HG02623 (cell line): ENCODE results near the gene SCFD2.
"Not testable (repeated sequence)": the region's sequence is repeated elsewhere in the genome, so short reads cannot be mapped to it uniquely, and the experiment has no call there.

Experiments
- ATAC-seq: cut with Tn5 transposase; IDR thresholded peaks from one replicate; pipeline ENCODE4 v1.9.1; 2021; ENCODE audit warnings: moderate library complexity; ENCODE audit not compliant: unreplicated experiment

Gene SCFD2

DNA sequence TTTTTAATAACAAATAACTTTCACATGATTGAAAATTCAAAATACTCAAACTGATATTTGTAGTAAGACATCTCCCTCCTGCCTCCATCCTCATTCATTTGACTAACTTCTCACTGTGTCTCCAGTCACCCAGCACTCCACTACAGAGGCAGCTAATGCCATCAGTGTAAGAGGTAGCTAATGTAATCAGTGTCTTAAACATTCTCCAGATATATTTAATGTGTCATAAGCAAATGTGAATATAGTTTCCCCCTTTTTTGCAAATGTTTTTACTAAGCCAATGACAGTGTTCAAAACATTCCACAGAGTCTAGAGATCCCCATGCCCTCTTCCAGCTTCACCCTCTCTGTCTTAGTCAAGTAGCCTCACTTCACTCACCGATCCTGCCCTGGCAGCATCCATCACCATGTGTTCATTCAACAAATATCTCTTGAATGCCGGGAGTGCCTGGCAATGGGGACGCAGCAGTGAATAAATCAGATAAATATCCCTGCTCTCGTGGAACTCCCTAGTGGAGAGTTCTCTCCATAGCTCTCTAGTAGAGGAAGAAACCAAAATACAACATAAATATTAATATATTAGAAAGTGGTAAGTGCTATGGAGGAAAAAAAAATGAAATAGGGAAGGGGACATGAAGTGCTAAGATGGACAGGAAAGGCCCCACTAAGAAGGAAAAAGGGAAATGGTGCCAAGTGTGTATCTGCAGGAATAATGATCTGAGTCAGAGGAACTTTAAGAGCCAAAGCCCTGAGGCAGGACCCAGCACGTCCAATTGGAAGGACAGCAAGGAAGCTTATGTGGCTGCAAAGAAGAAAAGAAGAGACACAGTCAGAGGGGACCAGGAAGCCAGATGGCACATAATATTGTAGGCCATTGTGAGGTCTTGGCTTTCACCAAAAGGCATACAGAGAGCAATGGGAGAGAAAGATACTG is 18.7 kb downstream of the SCFD2 start:
- no peak for ATAC-seq

DNA sequence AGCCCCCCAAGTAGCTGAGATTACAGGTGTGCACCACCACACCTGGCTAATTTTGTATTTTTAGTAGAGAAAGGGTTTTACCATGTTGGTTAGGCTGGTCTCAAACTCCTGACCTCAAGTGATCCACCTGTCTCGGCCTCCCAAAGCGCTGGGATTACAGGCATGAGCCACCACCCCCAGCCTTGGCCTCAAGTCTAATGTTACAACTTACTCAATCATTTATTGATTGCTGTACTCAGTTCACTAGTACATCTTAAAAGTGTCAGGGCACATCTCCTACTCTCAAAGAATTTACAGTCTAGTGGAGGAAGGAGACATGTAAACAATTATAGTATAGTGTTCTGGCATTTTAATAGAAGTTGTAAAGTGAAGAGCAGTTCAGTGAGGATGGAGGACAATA is 19.5 kb downstream of the SCFD2 start:
- not testable (repeated sequence) for ATAC-seq

DNA sequence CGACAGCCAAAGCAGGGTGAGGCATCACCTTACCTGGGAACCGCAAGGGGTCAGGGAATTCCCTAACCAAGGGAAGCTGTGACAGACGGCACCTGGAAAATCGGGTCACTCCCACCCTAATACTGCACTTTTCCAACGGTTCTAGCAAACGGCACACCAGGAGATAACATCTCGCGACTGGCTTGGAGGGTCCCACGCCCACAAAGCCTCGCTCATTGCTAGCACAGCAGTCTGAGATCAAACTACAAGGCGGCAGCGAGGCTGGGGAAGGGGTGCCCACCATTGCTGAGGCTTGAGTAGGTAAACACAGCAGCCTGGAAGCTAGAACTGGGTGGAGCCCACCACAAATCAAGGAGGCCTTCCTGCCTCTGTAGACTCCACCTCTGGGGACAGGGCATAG is 25.7 kb downstream of the SCFD2 start:
- not testable (repeated sequence) for ATAC-seq

DNA sequence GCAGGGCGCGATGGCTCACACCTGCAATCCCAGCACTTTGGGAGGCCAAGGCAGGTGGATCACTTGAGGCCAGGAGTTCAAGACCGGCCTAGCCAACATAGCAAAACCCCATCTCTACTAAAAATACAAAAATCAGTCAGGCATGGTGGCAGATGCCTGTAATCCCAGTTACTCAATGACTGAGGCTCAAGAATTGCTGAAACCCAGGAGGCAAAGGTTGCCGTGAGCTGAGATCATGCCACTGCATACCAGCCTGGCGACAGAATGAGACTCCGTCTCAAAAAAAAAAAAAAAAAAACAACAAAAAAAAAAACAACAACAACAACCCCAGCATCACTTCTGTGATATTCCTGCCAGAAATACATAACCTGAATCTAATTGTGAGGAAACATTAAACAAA is 30.9 kb downstream of the SCFD2 start:
- not testable (repeated sequence) for ATAC-seq

DNA sequence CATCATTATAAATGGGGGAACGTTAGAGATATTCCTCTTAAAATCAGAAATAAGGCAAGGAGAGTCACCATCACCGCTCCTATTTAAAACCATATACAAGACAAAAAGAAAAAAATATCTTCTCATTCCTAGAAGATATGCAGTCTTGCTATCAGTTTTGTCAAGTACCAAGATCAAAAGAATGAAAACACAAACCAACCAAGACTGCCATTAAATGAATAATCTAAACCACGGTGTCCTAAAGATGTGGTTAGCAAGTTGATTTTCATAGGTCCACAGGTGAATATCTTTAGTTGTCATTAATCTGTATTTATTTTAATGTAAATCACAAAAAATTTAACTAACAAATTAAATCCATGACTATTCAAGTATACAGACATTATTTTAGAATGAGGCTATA is 39.3 kb downstream of the SCFD2 start:
- no peak for ATAC-seq

DNA sequence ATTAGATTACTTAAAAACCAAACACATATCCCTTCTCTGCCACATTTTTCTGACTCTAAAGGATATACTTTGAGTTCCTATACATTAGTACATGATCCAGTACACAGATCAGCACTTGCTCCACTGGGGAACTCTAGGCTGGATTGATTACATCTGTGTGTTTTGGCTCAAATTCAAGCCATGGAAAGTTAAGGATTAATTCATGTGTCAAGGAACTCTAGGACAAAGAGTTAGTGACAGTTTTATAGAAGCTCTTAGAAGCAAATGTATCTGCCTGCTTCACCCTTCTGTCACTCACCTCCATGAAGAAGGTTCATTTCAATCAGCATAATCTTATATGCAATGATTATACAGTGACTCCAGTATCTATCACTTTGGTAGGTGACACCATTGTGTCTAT is 43.2 kb downstream of the SCFD2 start:
- ATAC-seq: no peak

DNA sequence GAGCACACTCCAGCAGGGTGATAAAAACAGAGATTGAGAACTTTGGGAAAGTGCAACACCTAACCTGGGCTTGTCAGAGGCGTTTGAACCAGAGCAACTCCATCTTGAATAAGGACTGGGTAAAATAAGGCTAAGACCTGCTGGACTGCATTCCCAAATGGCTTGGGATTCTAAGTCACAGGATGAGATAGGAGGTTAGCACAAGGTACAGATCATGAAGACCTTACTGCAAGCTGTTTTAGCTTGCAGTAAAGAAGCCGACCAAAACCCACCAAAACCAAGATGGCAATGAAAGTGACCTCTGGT is 43.9 kb downstream of the SCFD2 start:
- ATAC-seq: no peak

DNA sequence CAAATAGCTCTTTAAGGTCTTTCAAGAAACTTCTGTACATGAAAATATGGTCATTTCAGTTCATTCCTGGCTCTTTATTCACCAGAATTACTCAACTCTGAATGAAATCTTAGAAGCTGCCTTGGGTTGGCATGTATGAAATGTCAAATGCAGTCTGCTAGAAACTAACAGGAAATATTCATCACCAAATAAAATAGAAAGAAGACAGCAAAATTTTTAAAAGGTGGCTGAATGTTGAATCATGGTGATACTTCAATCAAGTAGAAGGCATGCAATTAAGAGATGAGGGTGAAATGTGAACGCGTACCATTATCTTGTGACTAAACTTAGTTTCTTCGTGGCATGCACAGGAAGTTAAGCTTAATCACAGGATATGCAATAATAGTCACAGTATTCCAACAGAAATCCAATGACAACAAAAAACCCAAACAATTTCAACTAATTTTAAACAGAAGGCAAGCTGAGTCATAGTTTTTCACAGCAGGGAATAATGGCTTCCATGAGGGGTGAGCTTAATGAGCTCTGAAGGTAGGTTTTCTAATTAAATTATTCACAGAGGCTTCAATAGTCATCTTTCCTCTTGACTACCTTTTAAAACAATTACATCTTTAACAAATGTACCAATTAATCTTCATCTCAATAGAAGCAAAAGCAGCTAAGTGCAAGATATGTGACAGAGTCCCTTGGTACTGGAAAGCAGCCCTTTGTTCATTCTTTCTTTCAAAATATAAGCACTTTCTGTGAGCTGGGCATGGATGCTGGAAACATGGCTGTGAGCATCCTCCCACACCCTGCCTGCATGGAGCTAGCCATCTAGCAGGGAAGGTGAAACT is 44.5 kb downstream of the SCFD2 start:
- ATAC-seq: no peak

DNA sequence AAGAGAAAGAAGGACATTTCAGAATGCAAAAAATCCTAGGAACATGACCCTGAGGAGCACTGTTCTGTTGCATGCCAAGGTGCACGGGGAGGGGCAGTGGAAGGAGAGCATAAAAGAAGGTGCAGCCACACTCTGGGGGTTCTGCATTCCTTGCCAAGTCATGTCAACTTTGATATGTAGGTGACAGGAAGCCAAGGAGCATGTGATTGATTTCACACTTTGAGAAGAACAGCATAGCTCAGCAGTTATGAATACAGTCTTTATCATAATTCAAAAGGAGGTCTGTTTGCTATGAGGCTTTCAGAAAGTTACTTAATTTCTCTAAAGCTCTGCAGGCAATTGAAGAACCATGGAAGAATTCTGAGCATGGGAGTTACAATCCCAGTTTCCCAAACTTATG is 50.6 kb downstream of the SCFD2 start:
- no peak for ATAC-seq

DNA sequence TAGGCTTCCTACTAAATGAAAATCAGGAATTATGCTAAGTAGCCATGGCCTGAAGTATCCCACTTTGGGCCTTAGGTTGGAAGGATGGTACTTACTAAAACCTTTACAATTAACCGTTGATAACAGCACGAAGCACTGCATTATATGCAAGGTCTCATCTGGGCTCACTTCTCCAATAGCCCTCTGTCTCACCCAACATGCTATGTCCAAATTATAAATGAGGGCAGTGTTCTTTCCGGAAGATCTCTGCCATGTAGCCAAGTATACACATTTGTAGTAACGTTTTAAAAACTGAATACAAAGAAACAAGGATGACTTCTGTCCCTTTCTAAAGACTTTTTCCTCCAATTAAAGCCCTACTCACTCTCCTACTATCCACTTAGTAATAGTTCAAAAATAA is 51.6 kb downstream of the SCFD2 start:
- no peak for ATAC-seq

DNA sequence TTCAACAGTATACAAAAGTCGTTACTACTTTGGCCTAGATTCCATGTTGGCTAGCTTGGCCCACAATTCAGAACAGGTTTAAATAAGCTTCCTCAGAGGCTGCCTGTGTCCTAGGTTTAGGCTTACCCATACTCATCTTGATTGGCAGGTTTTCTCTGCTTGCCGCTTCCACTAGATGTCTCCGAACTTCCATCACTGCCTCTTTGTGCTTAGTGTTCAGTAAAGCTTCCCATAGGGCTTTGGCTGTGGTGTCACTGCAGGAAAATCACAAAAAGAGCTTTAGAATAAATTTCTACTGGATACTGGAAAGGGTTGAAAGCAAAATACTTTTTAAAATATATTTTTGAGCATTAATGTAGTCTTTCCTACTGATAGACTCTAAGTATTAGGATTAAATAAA is 52.4 kb downstream of the SCFD2 start:
- ATAC-seq: no peak

DNA sequence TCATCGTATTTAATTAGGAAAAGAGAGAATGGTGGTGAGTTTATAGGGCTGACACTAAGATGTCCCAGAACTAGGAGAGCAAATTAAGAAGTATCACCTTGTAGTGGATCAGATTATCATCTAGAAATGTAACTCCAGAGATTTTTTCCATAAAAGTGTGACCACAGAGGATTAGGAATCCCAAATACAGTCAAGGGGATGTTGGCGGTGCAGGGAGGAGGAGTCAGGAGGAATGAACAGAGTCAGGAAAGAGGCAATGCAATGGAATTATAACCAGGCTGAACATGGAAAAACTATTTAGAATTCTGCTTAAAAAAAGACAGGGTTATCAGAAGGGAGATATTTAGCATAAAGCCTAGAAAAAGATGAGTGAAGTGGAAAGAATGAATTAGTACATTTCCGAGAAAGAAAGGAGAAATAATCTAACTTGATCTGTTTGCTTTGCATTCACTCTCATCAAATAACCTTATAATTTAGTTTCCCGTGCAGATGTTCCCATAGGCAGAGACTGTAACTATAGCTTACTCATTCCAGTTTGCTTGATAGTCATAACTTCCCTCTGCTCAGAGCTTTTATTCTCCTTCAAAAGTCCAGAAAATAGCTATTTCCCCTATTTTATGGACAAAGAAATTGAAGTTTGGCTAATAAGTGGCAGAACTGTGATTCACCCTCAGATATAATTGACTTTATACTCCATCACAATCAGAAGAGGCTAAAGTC is 56.4 kb downstream of the SCFD2 start:
- no peak for ATAC-seq

DNA sequence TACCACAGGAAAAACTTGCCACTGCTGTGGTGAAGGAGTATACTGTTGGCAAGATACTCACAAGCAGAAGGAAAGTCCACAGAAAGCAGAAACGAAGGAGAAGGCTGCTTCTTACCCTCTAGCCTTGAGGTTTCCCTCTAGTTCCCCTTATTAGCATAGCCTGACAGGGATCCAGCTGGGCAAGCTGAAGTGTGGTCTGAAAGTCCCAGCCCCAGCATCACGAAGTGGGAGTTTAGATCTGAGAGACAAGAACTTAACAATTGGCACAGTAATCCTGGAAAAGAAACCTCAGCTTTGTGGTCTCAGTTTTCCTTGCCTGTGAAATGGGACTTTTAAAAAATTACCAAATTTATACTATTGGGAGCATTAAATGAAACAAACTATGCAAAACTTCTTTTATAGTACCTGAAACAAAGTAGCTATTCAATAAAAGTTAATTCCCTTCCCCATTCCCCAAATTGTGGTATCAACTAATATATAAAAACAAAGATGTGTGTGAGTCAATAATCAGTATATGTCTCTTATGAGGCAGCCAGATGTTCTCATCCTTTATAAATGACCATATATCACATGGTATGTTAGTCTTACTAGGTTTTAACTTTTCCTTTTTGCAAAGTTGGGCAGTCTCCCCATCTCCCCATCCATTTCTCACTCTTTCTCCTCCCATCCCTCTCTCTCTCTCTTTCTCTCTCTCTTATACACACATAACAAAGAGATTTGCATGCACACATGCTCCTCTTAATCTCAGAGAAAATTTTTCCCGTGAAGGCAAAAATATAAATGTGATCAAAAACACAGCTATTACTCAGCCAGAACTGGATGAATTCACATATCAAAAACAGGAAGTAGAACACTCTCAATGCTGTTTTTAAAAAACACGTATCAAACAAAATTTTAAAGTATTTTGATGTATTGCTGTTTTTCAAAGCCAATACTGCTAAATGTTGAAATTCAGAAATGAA is 57.8 kb downstream of the SCFD2 start:
- ATAC-seq: no peak

DNA sequence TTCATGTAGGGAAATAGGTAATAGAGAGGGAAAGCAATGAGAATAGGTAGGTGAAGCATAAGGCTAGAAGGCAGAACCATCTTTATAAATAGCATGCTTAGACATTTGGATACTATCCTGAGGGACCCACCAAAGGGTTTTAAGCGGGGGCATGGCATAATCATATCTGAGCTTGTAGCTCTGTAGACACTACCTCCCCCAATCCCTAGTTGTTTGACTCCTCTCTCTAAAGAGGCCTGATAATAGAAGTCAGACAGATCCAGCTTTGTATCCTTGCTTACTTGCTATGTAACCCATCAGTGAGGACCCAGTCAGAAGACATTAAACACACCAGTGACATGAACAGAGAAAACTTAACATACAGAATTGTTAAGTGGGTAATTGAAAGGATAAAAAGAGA is 58.7 kb downstream of the SCFD2 start:
- no peak for ATAC-seq

DNA sequence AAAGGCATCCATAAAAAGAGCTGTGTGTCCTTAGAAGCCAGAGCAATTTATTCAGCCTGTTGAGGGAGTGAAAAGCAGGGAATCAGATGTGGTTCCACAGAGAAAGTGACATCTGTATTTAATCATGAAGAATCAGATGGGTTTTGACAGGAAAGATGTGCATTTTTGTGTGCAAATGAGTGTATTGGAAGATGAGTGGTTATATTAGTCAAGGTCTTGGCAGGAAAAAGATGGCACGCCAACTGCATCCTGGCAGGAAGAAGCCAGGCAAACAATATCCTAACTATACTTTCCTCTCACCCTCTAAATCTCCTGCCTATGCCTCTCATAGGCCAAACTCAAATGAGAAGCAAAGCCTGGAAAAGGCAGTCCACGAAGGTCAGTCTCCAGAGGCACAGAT is 59.1 kb downstream of the SCFD2 start:
- no peak for ATAC-seq

DNA sequence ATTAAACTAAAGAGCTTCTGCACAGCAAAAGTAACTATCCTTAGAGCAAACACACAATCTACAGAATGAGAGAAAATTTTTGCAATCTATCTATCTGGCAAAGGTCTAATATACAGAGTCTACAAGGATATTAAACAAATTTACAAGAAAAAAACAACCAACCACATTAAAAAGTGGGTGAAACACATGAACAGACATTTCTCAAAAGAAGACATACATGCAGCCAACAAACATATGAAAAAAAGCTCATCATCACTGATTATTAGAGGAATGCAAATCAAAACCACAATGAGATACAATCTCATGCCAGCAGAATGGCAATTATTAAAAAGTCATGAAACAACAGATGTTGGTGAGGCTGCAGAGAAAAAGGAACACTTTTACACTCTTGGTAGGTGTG is 73.7 kb downstream of the SCFD2 start:
- ATAC-seq: not testable (repeated sequence)

DNA sequence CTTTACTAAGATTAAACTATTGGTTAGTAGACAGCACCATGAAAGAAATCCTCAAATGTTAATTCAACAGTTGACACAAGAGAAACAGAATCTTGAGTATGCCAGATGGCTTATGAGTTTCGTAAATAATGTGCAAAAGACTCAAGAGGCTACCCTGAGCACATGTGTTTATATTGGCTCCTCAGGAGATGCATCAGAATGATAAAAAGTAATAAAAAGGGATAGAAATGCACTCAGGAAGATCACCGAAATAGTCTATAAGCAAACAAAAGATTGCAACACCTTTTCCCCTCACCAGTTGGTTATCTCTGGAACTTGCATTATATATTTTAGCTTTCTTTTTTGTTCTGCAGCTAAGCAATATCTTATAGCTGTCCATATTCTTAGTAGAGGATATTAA is 84.4 kb downstream of the SCFD2 start:
- no peak for ATAC-seq

DNA sequence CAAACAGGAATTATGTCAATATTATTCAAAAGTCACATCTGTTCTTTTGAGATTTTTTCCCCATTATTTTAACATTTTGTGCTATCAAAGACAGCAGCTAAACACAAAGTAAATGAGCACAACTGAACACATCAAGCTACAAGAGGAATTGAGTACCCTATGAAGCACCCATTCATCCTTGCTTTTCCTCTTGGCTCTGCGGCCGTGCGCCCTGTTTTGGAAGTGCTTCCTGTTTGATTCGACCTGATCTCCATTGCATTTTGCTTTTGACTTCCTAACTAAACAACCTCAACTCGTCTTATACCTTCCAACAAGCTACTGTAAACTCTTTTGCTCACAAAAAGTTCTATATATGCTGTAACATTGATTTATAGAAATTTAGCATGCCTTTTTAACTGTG is 85.0 kb downstream of the SCFD2 start:
- no peak for ATAC-seq

DNA sequence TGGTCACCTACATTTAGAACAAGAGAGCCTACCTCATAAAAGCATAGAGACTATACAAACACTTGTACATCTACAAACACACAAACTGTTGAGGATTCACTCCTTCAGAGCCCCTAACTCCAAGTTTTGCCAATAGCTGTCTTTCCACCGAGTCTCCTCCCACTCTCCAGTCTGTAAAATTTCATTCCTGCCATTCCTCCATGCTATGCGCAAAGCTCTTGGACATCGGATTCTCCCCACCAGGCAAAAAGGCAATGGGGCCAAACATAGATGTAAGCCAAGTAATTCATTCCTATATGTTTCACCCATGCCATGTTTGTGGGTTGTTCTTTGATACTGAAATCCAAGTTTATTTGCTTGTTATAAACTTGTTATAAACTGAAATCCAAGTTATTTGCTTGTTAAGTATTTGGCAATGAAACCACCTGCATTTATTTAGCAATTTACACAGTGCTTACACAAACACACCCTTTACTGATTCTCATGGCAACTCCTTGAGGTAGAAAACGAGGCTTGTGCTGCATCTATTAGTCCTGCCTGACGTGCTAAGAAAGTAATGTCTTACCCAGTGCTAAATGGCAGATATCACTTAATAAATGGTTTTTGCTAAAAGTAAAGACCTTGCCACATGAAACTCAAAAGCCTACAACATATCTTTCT is 91.1 kb downstream of the SCFD2 start:
- no peak for ATAC-seq

DNA sequence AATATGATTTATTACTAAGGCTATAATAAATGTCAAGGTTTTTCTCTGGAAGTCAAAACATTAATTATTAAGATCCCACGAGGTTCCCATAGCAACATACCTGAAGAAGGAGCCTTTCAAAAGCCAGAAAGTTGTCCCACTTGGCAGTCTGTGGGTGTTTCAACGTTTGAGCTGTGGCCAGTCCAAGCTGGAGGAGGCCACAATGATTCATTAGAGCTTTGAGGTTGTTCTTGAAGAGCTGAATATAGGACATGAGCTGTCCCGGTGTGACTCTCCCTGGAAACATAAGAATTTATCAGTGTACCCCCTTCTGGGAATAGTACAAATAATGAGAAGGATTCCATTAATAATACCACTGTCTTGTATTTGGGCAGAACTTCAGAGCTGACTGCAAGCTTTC is 92.1 kb downstream of the SCFD2 start:
- no peak for ATAC-seq
